KMS-11 (cell line): ENCODE data around the gene LYPD1.

Experiments
- H2AFZ ChIP-seq: fragments of 200-600 bp; sonication (generic); 2 replicates; pipeline ENCODE4 v1.6.1; 2016; ENCODE audit warnings: antibody characterized with exemption, mixed run types, low read depth
- H3K27ac ChIP-seq: fragments of 200-600 bp; sonication (generic); 2 replicates; pipeline ENCODE4 v1.6.1; 2016; ENCODE audit warnings: mild to moderate bottlenecking, mixed run types
- H3K27me3 ChIP-seq: fragments of 200-600 bp; sonication (generic); 2 replicates; pipeline ENCODE4 v1.6.1; 2017; ENCODE audit warnings: mild to moderate bottlenecking, low read depth, mixed run types, moderate library complexity; ENCODE audit not compliant: insufficient read depth
- H3K36me3 ChIP-seq: fragments of 200-600 bp; sonication (generic); 2 replicates; pipeline ENCODE4 v1.6.1; 2017; ENCODE audit warnings: mild to moderate bottlenecking, mixed run types; ENCODE audit not compliant: insufficient read depth
- H3K4me1 ChIP-seq: fragments of 200-600 bp; sonication (generic); 2 replicates; pipeline ENCODE4 v1.6.1; 2016; ENCODE audit warnings: mild to moderate bottlenecking, low read depth, mixed run types; ENCODE audit not compliant: poor library complexity, severe bottlenecking
- H3K4me2 ChIP-seq: fragments of 200-600 bp; sonication (generic); 2 replicates; pipeline ENCODE4 v1.7.0; 2016; ENCODE audit warnings: mild to moderate bottlenecking, mixed run types
- H3K4me3 ChIP-seq: fragments of 200-600 bp; sonication (generic); IDR thresholded peaks from 2 replicates; pipeline ENCODE4 v1.6.1; 2017; ENCODE audit warnings: low read depth, low read length, mixed read lengths; ENCODE audit not compliant: insufficient read depth
- H3K79me2 ChIP-seq: fragments of 200-600 bp; sonication (generic); 2 replicates; pipeline ENCODE4 v1.6.1; 2016; ENCODE audit warnings: low read depth, mixed run types; ENCODE audit not compliant: insufficient read depth
- H3K9ac ChIP-seq: fragments of 200-600 bp; sonication (generic); 2 replicates; pipeline ENCODE4 v1.6.1; 2016; ENCODE audit warnings: mild to moderate bottlenecking, mixed run types
- H4K20me1 ChIP-seq: fragments of 200-600 bp; sonication (generic); 2 replicates; pipeline ENCODE4 v1.6.1; 2016; ENCODE audit warnings: mild to moderate bottlenecking, mixed run types; ENCODE audit not compliant: insufficient read depth
- TF ChIP-seq, protein P1 (sequence below): fragments of 200-600 bp; sonication (generic); conservative IDR thresholded peaks from 2 replicates; pipeline ENCODE4 v1.6.1; 2017; ENCODE audit warnings: low read depth, mild to moderate bottlenecking, antibody characterized with exemption, low read length, moderate library complexity, mixed read lengths

The LYPD1 gene

DNA sequence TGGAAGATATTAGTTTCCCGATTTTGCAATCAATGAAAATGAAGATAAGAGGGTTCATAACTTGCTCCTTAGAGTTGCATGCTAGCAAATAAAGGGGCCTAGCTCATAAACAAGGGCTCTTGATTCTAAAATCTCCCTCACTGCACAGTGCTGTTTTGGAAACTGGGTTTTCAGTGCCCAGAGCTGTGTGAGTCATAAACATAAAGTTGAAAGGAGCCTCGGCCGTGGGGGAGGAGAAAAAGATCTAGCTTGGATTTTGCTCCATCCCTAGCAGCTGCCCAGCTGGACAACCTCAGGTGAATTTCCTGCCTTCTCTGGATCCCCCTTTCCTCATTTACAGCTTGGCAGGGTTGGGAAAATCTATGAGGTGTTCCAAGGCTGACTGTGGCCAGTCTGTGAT lies 42.5 kb downstream of the LYPD1 start:
- H3K9ac ChIP-seq = no peak overlapping the region
- H3K79me2 ChIP-seq = no peaks in the 10 kb centered on the region
- no peak overlapping the region for H3K4me3 ChIP-seq
- H3K4me1 ChIP-seq = no peaks in the 10 kb centered on the region
- no peak overlapping the region for H3K4me2 ChIP-seq
- H3K27me3 ChIP-seq = no peaks in the 10 kb centered on the region
- no peaks in the 10 kb centered on the region for H3K36me3 ChIP-seq
- no peaks in the 10 kb centered on the region for H4K20me1 ChIP-seq
- no peak overlapping the region for H2AFZ ChIP-seq
- H3K27ac ChIP-seq = no peak overlapping the region
- TF ChIP-seq, protein P1, sequence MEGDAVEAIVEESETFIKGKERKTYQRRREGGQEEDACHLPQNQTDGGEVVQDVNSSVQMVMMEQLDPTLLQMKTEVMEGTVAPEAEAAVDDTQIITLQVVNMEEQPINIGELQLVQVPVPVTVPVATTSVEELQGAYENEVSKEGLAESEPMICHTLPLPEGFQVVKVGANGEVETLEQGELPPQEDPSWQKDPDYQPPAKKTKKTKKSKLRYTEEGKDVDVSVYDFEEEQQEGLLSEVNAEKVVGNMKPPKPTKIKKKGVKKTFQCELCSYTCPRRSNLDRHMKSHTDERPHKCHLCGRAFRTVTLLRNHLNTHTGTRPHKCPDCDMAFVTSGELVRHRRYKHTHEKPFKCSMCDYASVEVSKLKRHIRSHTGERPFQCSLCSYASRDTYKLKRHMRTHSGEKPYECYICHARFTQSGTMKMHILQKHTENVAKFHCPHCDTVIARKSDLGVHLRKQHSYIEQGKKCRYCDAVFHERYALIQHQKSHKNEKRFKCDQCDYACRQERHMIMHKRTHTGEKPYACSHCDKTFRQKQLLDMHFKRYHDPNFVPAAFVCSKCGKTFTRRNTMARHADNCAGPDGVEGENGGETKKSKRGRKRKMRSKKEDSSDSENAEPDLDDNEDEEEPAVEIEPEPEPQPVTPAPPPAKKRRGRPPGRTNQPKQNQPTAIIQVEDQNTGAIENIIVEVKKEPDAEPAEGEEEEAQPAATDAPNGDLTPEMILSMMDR = no peak

DNA sequence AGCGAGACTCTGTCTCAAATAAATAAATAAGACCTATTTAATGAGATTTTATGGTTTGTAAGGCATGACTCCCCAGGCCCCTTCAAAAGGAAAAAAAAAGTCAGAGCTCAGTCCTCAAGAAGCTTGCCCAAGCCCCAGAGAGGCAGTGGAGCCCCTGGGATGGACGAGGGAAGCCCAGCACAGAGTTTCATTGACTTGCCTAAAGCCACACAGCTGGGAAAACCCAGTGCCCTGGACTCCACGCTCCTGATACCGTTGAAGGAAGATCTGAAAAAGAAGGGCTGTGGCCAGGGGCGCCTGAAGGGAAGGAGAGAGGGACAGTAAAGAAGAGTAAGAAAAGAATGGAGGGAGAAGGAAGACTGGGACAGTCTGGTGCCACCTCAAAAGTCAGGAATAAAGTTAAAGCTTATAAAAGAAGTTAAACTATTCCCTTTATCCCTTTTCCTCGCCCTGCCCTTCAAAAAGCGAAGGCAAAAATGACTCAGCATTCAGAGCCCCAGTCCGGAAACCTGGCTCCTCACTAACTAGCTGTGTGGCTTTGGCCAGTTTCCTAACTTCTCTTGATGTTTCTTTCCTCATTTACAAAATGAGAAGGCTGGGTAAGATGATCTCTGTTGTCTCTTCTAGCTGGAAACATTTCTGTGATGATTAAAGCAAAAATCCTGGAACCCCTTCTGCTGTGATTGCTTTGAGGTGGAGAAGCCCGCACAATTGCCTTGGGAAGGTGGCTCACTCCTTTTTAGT lies 46.7 kb downstream of the LYPD1 start:
- H3K4me1 ChIP-seq = no peaks in the 10 kb centered on the region
- no peak overlapping the region for H2AFZ ChIP-seq
- H3K4me3 ChIP-seq = no peak overlapping the region
- no peak overlapping the region for H3K27ac ChIP-seq
- no peaks in the 10 kb centered on the region for H4K20me1 ChIP-seq
- H3K4me2 ChIP-seq = no peak overlapping the region
- H3K9ac ChIP-seq = no peak overlapping the region
- no peaks in the 10 kb centered on the region for H3K27me3 ChIP-seq
- H3K36me3 ChIP-seq = no peaks in the 10 kb centered on the region
- TF ChIP-seq, protein P1 = no peak
- no peaks in the 10 kb centered on the region for H3K79me2 ChIP-seq

DNA sequence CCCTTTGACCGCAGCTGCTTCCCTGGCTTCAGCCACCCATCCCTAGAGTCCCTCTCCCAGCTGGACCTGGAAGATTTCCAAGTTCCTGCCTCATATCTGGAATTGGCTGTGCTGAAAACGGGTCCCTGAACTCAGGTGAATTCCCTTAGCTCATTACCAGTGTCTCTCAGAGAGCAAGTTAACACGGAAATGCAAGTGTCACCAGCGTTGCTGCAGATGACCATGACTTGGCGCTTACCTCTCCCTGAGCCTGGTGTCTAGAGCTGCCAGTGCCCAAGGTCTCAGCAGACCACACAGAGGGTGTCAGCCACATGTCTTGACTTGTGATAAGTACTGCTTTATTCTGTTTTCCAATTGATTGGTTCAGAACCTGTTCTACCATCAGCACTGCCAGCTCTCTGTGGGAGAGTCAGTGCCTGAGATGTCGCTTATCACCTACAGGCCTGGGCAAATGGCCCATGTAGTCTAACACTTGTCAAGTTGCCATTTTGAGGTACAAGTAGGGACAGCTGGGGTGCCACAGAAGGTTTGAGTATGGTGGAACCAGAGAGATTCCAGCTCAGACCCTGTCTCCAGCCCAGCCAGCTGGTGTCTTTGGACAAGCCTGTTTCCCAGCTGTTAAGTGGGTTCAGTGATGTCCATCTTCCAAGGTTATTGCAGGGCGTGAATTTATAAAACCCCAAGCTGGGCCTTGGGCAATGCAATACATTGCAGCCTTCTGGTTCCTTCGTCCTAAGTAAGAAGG lies 48.7 kb downstream of the LYPD1 start:
- Histone ChIP-seq H3K4me3 (no peak overlapping the region), H3K9ac (no peak overlapping the region), H2AFZ (no peak overlapping the region), H3K4me2 (no peak overlapping the region), H3K27me3 (no peaks in the 10 kb centered on the region), H3K36me3 (no peaks in the 10 kb centered on the region), H3K79me2 (no peaks in the 10 kb centered on the region), H3K4me1 (no peaks in the 10 kb centered on the region), H3K27ac (no peak overlapping the region), H4K20me1 (no peaks in the 10 kb centered on the region)
- TF ChIP-seq, protein P1 = no peak

DNA sequence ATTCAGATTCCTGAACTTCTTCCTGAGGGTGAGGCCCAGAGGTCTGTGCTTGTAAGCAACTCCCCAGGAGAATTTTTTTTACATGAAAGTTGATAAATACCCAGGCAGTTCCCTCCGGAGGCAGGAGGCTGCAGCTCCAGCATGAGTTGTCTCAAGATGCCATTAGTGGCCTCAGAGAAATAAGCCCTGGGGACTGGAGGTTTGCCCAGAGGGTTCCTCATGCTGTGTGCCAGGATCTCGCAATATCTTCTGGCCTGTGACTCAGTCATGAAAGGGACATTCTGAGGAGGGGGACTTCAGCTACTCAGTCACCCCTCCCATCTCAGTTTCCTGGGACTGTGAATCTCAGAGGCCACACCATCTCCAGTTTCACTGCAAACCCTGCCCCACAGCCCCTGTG lies 49.9 kb downstream of the LYPD1 start:
- TF ChIP-seq, protein P1 = no peak
- Histone ChIP-seq H3K4me3 (no peak overlapping the region), H3K36me3 (no peaks in the 10 kb centered on the region), H3K79me2 (no peaks in the 10 kb centered on the region), H4K20me1 (no peaks in the 10 kb centered on the region), H3K4me2 (no peak overlapping the region), H3K9ac (no peak overlapping the region), H3K27me3 (no peaks in the 10 kb centered on the region), H3K27ac (no peak overlapping the region), H2AFZ (no peak overlapping the region), H3K4me1 (no peaks in the 10 kb centered on the region)
